K562 (cell line): ENCODE data around the gene PARD6A. TPM values are rescaled to one million over a fixed set of nuclear protein-coding genes. Genes with fewer than 3 reads are reported as not detected.

Experiments used
- ATF1 ChIP-seq, 2 experiments: fragments of 450-650 bp in 1 of 2; IDR thresholded peaks; 2 replicates each; pipeline ENCODE4 v1.6.1; 2016; ENCODE audit warnings: missing compliant biosample characterization in 1 of 2, missing genetic modification characterization in 1 of 2
- ATF2 ChIP-seq: sonication (generic); formaldehyde crosslinking; IDR thresholded peaks from 2 replicates; pipeline ENCODE4 v1.8.1; 2022; ENCODE audit warnings: missing genetic modification reagents
- BCLAF1 ChIP-seq, 2 experiments: fragments of 450-650 bp in 1 of 2; IDR thresholded peaks; 2 replicates each; pipeline ENCODE4 v1.6.1; 2011 to 2017; ENCODE audit warnings: low read depth in 2 of 2, antibody characterized with exemption in 1 of 2, borderline replicate concordance in 1 of 2, low read length in 1 of 2, mild to moderate bottlenecking in 1 of 2, mixed read lengths in 1 of 2; ENCODE audit not compliant: control insufficient read depth in 1 of 2
- CCAR2 ChIP-seq: fragments of 200-400 bp; formaldehyde crosslinking; IDR thresholded peaks from 2 replicates; pipeline ENCODE4 v1.6.1; 2017; ENCODE audit warnings: mild to moderate bottlenecking, low read depth, low read length
- DMBX1 ChIP-seq: fragments of 250-450 bp; sonication (Bioruptor Pico); IDR thresholded peaks from 2 replicates; pipeline ENCODE4 v1.8.0; 2022; ENCODE audit warnings: inconsistent platforms, mild to moderate bottlenecking, moderate library complexity, borderline replicate concordance
- DPF2 ChIP-seq: fragments of 450-650 bp; IDR thresholded peaks from 2 replicates; pipeline ENCODE4 v1.6.1; 2016
- EGR1 ChIP-seq: fragments of 450-650 bp; conservative IDR thresholded peaks from 2 replicates; pipeline ENCODE4 v1.6.1; 2017; ENCODE audit warnings: mild to moderate bottlenecking
- ETV1 ChIP-seq: fragments of 450-650 bp; conservative IDR thresholded peaks from 2 replicates; pipeline ENCODE4 v1.6.1; 2016; ENCODE audit warnings: missing genetic modification characterization, control low read depth, low read depth, missing compliant biosample characterization
- HCFC1 ChIP-seq: IDR thresholded peaks from 2 replicates; pipeline ENCODE4 v1.6.1; 2012; ENCODE audit warnings: low read depth, low read length, improper control_type of control experiment
- HINFP ChIP-seq: fragments of 450-650 bp; conservative IDR thresholded peaks from 2 replicates; pipeline ENCODE4 v1.6.1; 2016; ENCODE audit warnings: missing genetic modification characterization, low read depth, mild to moderate bottlenecking, control low read depth, missing compliant biosample characterization
- MAFG ChIP-seq: fragments of 450-650 bp; conservative IDR thresholded peaks from 2 replicates; pipeline ENCODE4 v1.6.1; 2016; ENCODE audit warnings: missing genetic modification characterization, missing compliant biosample characterization
- MTF1 ChIP-seq: fragments of 250-450 bp; sonication (Bioruptor Pico); IDR thresholded peaks from 2 replicates; pipeline ENCODE4 v1.9.0; 2021; ENCODE audit warnings: moderate library complexity, mild to moderate bottlenecking, inconsistent platforms, borderline replicate concordance
- NONO ChIP-seq, 2 experiments: fragments of 200-400 bp in 1 of 2; fragments of 450-650 bp in 1 of 2; formaldehyde crosslinking in 1 of 2; IDR thresholded peaks; 2 replicates each; pipeline ENCODE4 v1.6.1; 2017; ENCODE audit warnings: low read depth in 2 of 2, mild to moderate bottlenecking in 2 of 2, moderate library complexity in 2 of 2, low read length in 1 of 2
- RB1 ChIP-seq: fragments of 450-650 bp; IDR thresholded peaks from 2 replicates; pipeline ENCODE4 v1.6.1; 2017; ENCODE audit warnings: low read depth, mild to moderate bottlenecking
- RFX1 ChIP-seq: fragments of 450-650 bp; IDR thresholded peaks from 2 replicates; pipeline ENCODE4 v1.6.1; 2016; ENCODE audit warnings: mild to moderate bottlenecking, moderate library complexity
- TFAP4 ChIP-seq: sonication (generic); formaldehyde crosslinking; IDR thresholded peaks from 2 replicates; pipeline ENCODE4 v1.8.0; 2022; ENCODE audit warnings: missing genetic modification reagents, mild to moderate bottlenecking, moderate library complexity, borderline replicate concordance
- ZBTB34 ChIP-seq: fragments of 250-450 bp; sonication (Bioruptor Pico); IDR thresholded peaks from 2 replicates; pipeline ENCODE4 v1.8.0; 2021; ENCODE audit warnings: mild to moderate bottlenecking, moderate library complexity
- ZNF224 ChIP-seq: sonication (generic); formaldehyde crosslinking; IDR thresholded peaks from 2 replicates; pipeline ENCODE4 v1.8.0; 2022; ENCODE audit warnings: mild to moderate bottlenecking, missing genetic modification reagents
- ZNF644 ChIP-seq: fragments of 200-800 bp; sonication (Bioruptor generic); IDR thresholded peaks from 2 replicates; pipeline ENCODE4 v1.6.1; 2016; ENCODE audit warnings: low read depth, missing genetic modification characterization, missing compliant biosample characterization
- ZNF778 ChIP-seq: fragments of 450-650 bp; formaldehyde crosslinking; IDR thresholded peaks from 2 replicates; pipeline ENCODE4 v1.4.0; 2020; ENCODE audit warnings: mild to moderate bottlenecking, moderate library complexity
- polyA plus RNA-seq, 8 experiments: library from polyadenylated mRNA; depleted of rRNA in 4 of 8; stranded (reverse) in 5 of 8; unstranded in 3 of 8; fragments of >200 nt; fragmentation: Nextera tagmentation in 2 of 8; fragmentation: Illumina TruSeq in 1 of 8; extraction: Ambion mirVana in 2 of 8; extraction: Trizol in 1 of 8; gene quantifications; 2 replicates each; pipeline versions ENCODE4 v1.2.1 to v1.2.3, GENCODE V29; 2011 to 2014; ENCODE audit warnings: inconsistent platforms in 1 of 8, missing spikeins in 1 of 8
- total RNA-seq, 7 experiments: library from RNA; depleted of rRNA in 6 of 7; stranded (reverse); fragments of >200 nt in 6 of 7; fragmentation: Illumina TruSeq in 2 of 7; extraction: Trizol in 2 of 7; gene quantifications; 2 replicates each; pipeline versions ENCODE4 v1.2.1 to v1.2.3, GENCODE V29; 2011 to 2021; ENCODE audit warnings: low replicate concordance in 1 of 7

PARD6A gene
- total and polyA plus RNA-seq, 9 of the 15 experiments (the other 6 are each of a cell fraction or from before 2014, with no cell fraction given) = 0.04 to 2.0 (median 0.44) TPM

- TF ChIP-seq ZNF224 (CRISPR knock-in tag) (no peak), ETV1 (tag) (0 out of 2 replicates have a peak, but pooled peaks have one; percentile 23), ZNF644 (tag) (no peak), ATF1 (CRISPR knock-in tag; IDR thresholded peaks at IDR 0.05) (peak; percentile 94), ATF1 (tag; IDR thresholded peaks at IDR 0.05) (peak; percentile 97), NONO (IDR thresholded peaks at IDR 0.05; ENCODE audit: low read depth in 2 of 2, low read length in 1 of 2) (no peak), HCFC1 (peak; percentile 79), HINFP (no peak), CCAR2 (no peak), ZNF778 (CRISPR knock-in tag) (no peak), MAFG (tag) (no peak), MTF1 (CRISPR knock-in tag) (no peak), ATF2 (no peak), TFAP4 (peak; percentile 55; the same call in 1 of the 2 replicates), EGR1 (peak; percentile 73), BCLAF1 (IDR thresholded peaks at IDR 0.05; ENCODE audit: borderline replicate concordance in 1 of 2, control insufficient read depth in 1 of 2, low read depth in 2 of 2, low read length in 1 of 2) (no peak), ZBTB34 (CRISPR knock-in tag) (no peak), RFX1 (peak; percentile 92), DMBX1 (CRISPR knock-in tag) (no peak), RB1 (peak; percentile 58; the same call in 1 of the 2 replicates), DPF2 (no peak; the same call in 1 of the 2 replicates)
Observed at GRCh38 chr16:67660564-67661028, at the start of gene PARD6A (continued).
